Nephron (organoid): Measurements from ENCODE around the gene PLXND1.
"Not testable (repeated sequence)": the region's sequence is repeated elsewhere in the genome, so short reads cannot be mapped to it uniquely, and the experiment has no call there.

Experiments
- H3K27ac Mint-ChIP-seq, 3 experiments: 2 replicates each; pipeline ENCODE4 v1.8.0; 2020; ENCODE audit warnings: mixed read lengths in 3 of 3, mild to moderate bottlenecking in 2 of 3, moderate library complexity in 1 of 3
- H3K27me3 Mint-ChIP-seq: 2 replicates; pipeline ENCODE4 v1.8.0; 2021; ENCODE audit warnings: low read depth, mild to moderate bottlenecking, moderate library complexity, mixed read lengths
- H3K36me3 Mint-ChIP-seq: 2 replicates; pipeline ENCODE4 v1.8.0; 2020; ENCODE audit warnings: low read depth, mixed read lengths
- H3K4me1 Mint-ChIP-seq: 2 replicates; pipeline ENCODE4 v1.8.0; 2020; ENCODE audit warnings: mixed read lengths
- H3K4me3 Mint-ChIP-seq, 3 experiments: 2 replicates each; pipeline ENCODE4 v1.8.0; 2020; ENCODE audit warnings: mild to moderate bottlenecking in 3 of 3, mixed read lengths in 3 of 3, moderate library complexity in 2 of 3
- H3K9me3 Mint-ChIP-seq: 2 replicates; pipeline ENCODE4 v1.8.0; 2020; ENCODE audit warnings: mixed read lengths
- TF ChIP-seq, protein P1 (sequence below), 3 experiments: fragments of 200-600 bp; sonication (generic); IDR thresholded peaks; one replicate each; pipeline ENCODE4 v1.5.0; 2021; ENCODE audit warnings: antibody characterized with exemption in 3 of 3; ENCODE audit not compliant: unreplicated experiment in 3 of 3

PLXND1 gene

DNA sequence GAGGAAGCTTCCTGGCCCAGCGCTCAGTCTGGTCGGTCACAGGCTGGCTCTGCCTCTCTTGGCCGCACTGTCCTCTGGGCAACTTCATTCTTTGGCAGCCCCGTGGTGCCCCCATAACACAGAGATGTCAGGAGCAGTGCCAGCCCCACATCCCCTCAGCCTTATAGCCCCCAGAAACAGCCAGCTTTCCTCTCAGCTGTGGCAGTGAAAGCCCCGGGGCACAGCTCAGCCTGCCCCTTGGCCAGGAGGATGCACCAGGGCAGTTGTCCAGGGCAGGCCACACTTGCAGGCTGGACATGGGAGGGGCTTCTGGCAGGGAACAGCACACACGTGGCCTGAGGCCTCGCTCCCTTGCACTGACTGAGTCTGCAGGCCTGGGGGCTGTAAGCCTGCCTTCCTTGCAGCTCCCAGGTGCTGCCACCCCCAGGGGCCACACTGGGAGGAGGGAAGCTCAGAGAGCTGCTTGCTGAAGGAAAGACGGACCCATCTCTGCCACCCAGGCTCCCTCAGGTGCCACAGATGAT lies 88.4 kb downstream of the PLXND1 start:
- H3K4me3 Mint-ChIP-seq = no peak overlapping the region
- H3K27me3 Mint-ChIP-seq = no peaks in the 10 kb centered on the region

GRCh38 chr3:129517516-129517915 lies 89.0 kb downstream of the PLXND1 start:
- peaks cover 10% of the 10 kb centered on the region for H3K4me1 Mint-ChIP-seq
- H3K27ac Mint-ChIP-seq = no peak overlapping the region
- H3K9me3 Mint-ChIP-seq = no peaks in the 10 kb centered on the region
- H3K36me3 Mint-ChIP-seq = peaks cover 20% of the 10 kb centered on the region
- H3K4me3 Mint-ChIP-seq = no peak overlapping the region
- TF ChIP-seq, protein P1, sequence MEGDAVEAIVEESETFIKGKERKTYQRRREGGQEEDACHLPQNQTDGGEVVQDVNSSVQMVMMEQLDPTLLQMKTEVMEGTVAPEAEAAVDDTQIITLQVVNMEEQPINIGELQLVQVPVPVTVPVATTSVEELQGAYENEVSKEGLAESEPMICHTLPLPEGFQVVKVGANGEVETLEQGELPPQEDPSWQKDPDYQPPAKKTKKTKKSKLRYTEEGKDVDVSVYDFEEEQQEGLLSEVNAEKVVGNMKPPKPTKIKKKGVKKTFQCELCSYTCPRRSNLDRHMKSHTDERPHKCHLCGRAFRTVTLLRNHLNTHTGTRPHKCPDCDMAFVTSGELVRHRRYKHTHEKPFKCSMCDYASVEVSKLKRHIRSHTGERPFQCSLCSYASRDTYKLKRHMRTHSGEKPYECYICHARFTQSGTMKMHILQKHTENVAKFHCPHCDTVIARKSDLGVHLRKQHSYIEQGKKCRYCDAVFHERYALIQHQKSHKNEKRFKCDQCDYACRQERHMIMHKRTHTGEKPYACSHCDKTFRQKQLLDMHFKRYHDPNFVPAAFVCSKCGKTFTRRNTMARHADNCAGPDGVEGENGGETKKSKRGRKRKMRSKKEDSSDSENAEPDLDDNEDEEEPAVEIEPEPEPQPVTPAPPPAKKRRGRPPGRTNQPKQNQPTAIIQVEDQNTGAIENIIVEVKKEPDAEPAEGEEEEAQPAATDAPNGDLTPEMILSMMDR (IDR thresholded peaks at IDR 0.05; ENCODE audit: unreplicated experiment in 3 of 3) = no peak
- no peaks in the 10 kb centered on the region for H3K27me3 Mint-ChIP-seq

More for the DNA sequence above, 88.4 kb downstream of the PLXND1 start:
- peaks cover 10% of the 10 kb centered on the region for H3K4me1 Mint-ChIP-seq
- H3K36me3 Mint-ChIP-seq = peaks cover 17% of the 10 kb centered on the region
- no peak overlapping the region for H3K27ac Mint-ChIP-seq
- TF ChIP-seq, protein P1 (IDR thresholded peaks at IDR 0.05; ENCODE audit: unreplicated experiment in 3 of 3) = no peak
- H3K9me3 Mint-ChIP-seq = no peaks in the 10 kb centered on the region

DNA sequence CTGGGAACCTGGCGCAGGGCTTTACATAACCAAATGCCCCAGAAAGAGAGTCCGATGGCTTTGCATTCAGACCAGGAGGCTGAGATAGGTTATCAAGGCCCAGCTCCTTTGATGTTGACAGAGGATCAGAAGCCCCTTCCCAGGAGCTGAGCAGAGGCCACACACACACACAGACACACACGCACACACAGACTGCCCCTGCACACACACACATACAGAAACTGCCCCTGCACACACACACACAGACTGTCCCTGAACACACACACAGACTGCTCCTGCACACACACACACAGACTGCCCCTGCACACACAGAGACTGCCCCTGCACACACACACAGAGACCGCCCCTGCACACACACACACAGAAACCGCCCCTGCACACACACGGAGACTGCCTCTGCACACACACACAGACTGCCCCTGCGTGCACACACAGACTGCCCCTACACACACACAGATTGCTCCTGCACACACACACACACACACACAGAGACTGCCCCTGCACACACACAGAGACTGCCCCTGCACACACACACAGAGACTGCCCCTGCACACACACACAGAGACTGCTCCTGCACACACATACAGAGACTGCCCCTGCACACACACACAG lies 90.5 kb downstream of the PLXND1 start:
- H3K27ac Mint-ChIP-seq, H3K4me1 Mint-ChIP-seq, H3K27me3 Mint-ChIP-seq, H3K4me3 Mint-ChIP-seq, H3K9me3 Mint-ChIP-seq: not testable (repeated sequence)
- H3K36me3 Mint-ChIP-seq = peaks cover 31% of the 10 kb centered on the region

GRCh38 chr3:129515108-129515820 lies 91.2 kb downstream of the PLXND1 start:
- H3K27me3 Mint-ChIP-seq, H3K9me3 Mint-ChIP-seq, H3K4me3 Mint-ChIP-seq, H3K27ac Mint-ChIP-seq, H3K4me1 Mint-ChIP-seq: not testable (repeated sequence)
- peaks cover 36% of the 10 kb centered on the region for H3K36me3 Mint-ChIP-seq

GRCh38 chr3:129514563-129514962 lies 91.9 kb downstream of the PLXND1 start:
- H3K27me3 Mint-ChIP-seq = no peaks in the 10 kb centered on the region
- TF ChIP-seq, protein P1 (IDR thresholded peaks at IDR 0.05; ENCODE audit: unreplicated experiment in 3 of 3) = no peak
- H3K4me3 Mint-ChIP-seq = no peak overlapping the region
- no peaks in the 10 kb centered on the region for H3K9me3 Mint-ChIP-seq
- no peaks in the 10 kb centered on the region for H3K4me1 Mint-ChIP-seq
- H3K27ac Mint-ChIP-seq = no peak overlapping the region
- peaks cover 39% of the 10 kb centered on the region for H3K36me3 Mint-ChIP-seq

DNA sequence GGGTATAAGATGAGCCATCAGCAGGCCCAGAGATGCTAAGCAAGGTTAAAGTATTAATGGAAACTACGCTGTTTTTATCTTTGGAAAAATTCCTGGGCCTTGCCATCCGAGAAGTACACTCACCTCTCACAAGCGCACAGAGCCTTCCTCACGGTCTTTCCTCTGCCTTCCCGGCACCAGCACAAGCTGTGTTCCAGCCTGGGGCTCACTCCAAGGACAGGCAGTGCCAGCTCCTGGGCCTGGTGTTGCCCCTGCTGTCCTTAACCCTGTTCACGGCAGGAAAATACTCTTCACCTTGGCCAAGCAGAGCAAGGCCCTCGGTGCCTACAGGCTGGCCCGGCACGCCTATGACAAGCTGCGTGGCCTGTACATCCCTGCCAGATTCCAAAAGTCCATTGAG lies 92.4 kb downstream of the PLXND1 start:
- H3K4me3 Mint-ChIP-seq = no peak overlapping the region
- H3K36me3 Mint-ChIP-seq = peaks cover 44% of the 10 kb centered on the region
- H3K27ac Mint-ChIP-seq = no peak overlapping the region
- H3K9me3 Mint-ChIP-seq = no peaks in the 10 kb centered on the region
- H3K27me3 Mint-ChIP-seq = no peaks in the 10 kb centered on the region
- no peaks in the 10 kb centered on the region for H3K4me1 Mint-ChIP-seq
- TF ChIP-seq, protein P1 (IDR thresholded peaks at IDR 0.05; ENCODE audit: unreplicated experiment in 3 of 3) = no peak

DNA sequence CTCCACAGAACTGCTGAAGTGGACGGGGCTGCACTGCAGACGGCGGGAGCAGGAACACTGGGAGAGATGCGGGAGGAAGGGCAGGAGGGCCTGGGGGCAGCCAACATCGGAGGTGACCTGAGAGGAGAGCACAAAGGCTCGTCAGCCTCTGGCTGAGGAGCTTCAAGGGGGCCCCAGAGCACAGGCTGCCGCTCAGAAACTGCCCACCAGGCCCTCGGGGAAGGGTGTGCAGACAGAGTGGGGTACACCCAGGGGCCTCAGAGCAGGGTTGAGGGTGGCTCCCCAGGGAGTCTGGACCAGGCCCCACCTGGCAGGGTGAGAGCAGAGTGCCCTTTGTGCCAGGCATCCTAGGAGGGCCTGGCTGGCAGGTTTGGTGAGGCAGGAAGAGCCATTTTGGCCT lies 92.8 kb downstream of the PLXND1 start:
- Mint-ChIP-seq H3K27me3 (no peaks in the 10 kb centered on the region), H3K36me3 (peaks cover 45% of the 10 kb centered on the region), H3K4me3 (no peak overlapping the region), H3K27ac (no peak overlapping the region), H3K4me1 (no peaks in the 10 kb centered on the region), H3K9me3 (no peaks in the 10 kb centered on the region)
- TF ChIP-seq, protein P1 (IDR thresholded peaks at IDR 0.05; ENCODE audit: unreplicated experiment in 3 of 3) = no peak
